ENCODE results near the gene CD226. TPM values are rescaled to one million over a fixed set of nuclear protein-coding genes. Genes with fewer than 3 reads are reported as not detected.
"Not testable (repeated sequence)": the region's sequence is repeated elsewhere in the genome, so short reads cannot be mapped to it uniquely, and the experiment has no call there.

Gene CD226
- total RNA-seq, 1 experiment from 2014 or later = 0.29 TPM

DNA sequence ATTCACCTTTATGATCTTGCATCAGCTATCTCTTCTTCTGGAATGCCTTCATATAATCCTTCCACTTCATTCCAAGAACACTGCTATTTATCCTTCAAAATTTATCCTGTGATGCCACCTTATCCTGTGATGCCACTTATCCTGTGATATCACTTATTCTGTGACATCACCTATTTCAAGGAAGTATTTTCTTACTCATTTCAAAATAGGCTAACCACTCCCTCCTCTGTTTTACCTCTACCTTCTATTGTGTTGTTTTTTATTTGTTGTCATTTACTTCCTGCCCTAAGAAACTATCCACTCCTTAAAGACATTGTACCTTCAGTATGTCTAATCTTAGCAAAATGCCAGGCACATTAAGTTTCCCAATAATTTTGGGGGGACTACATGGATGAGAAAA lies 38.8 kb downstream of the CD226 start:
- no peak for DNase-seq (ENCODE audit: low spot score)

DNA sequence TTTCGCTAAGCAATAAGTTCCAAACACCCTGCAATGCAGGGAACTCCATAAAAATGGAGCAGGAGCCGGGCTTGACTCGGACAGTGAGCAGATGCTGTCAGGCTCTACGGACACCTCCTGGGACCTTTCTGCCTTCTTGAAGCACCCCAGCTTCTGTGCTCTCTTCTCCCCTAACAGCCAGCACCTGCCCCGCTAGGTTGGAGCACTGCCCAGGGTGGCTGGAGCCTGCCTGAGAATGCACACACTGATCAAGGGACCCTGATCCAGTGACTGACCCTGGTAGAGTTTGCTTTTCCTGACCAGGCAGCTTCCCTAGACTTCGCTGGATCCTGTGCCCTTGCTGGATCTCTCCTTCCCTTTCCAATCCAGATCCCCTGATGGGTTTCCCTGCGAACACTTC lies 40.9 kb downstream of the CD226 start:
- no peak for DNase-seq (ENCODE audit: low spot score)

DNA sequence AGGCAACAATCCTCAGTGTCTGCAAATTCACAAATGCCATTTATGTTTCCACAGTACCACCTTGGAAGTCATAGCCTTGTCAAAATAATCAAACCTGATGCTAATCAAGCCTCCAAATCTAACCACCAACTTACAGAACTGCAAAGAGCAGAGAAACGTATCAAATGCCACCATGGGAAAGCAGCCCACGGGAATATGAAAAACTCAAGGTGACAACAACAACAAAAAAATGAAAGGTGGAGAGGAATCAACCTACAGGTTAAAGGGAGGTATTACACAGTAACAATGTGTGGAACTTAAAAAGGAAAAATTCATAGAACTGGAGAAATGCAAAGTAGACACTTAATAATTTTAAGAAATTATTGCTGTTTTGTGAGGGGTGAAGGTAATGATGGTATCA lies 46.7 kb downstream of the CD226 start:
- DNase-seq (ENCODE audit: low spot score) = no peak

DNA sequence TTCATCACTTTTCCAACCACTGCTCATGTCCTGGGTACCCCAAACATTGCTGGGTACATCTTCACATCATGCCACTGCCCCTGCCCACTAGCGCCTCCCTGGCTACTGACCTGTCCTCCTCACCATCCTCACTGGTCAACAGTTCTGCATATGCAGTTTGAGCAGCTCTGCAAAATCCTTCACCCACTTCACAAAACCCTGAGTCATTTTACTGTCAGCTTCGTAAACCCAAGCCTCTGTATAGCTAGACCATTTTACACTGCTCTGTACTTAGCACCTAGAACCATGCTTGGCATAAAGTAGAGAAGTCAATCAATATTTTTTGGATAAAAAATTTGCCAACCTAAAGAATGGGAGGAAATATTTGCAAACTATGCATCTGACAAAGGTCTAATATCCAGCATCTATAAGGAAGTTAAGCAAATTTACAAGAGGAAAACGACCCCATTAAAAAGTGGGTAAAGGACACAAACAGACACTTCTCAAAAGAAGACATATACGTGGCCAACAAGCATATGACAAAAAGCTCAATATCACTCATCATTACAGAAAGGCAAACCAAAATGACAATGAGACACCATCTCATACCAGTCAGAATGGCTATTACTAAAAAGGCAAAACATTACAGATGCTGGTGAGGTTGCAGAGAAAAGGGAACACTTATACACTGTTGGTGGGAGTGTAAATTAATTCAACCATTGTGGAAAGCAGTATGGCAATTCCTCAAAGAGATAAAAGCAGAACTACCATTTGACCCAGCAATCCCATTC lies 48.3 kb downstream of the CD226 start:
- not testable (repeated sequence) for DNase-seq (ENCODE audit: low spot score)

DNA sequence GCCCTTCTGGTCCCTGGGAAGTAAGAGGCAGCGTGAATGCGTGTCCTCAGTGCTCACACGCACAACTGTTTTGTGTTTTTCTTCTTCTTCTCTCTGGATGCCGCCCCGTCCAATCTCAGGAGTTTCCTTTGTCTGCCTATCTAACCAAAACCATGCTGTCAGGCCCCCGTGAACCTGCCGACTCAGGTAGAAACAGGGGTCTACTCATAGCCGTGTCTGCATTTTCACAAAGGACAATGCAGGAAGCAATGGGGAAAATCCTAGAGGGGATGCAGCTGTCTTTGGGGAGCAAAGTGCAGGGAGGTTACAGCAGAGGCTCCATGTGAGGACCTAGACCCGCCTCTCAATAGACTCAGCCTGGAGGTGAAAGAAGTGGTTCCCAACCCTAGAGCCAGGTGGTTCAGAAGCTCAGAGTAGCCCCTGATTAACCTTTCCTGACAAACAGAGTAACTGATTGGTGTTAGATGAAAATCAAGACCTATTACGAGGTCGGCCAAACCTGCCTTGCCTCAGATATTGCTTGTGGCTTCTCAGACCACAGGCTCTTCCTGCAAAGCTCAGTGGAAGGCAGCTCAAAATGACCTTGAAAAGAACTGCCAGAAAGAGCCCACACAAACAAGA lies 49.3 kb downstream of the CD226 start:
- DNase-seq (ENCODE audit: low spot score) = no peak

DNA sequence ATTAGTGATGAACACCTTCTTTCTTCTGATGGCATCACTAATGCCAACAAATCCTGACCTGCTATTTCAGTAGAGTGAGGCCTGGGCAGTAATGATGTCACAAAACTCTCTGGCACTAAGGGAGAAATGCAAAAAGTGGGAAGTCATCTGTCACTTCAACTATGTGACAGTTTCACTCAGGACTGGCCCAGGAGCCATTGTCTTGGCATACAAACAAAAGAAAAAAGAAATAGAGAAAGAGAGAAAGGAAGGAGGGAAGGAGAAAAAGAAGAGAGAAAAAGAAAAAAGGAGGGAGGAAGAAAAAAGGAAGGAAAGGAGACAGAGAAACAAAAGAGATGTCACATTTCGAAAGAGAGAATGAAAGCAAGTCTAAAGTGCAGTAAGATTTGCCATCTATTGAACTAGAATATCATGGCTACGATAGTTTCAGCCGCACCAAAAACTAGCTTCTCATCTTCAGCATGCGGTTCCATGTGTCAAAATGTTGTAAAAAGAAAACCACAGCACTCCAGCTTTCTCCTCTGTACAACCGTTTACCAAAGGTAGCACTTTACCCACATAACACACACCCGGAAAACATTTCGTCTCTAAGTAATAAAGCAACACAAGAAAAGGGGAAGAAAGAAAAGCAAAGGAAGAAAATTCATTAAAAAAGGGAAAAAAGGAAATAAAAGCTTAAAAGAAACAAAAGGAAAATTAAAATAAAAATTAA lies 50.1 kb downstream of the CD226 start:
- DNase-seq (ENCODE audit: low spot score) = no peak

DNA sequence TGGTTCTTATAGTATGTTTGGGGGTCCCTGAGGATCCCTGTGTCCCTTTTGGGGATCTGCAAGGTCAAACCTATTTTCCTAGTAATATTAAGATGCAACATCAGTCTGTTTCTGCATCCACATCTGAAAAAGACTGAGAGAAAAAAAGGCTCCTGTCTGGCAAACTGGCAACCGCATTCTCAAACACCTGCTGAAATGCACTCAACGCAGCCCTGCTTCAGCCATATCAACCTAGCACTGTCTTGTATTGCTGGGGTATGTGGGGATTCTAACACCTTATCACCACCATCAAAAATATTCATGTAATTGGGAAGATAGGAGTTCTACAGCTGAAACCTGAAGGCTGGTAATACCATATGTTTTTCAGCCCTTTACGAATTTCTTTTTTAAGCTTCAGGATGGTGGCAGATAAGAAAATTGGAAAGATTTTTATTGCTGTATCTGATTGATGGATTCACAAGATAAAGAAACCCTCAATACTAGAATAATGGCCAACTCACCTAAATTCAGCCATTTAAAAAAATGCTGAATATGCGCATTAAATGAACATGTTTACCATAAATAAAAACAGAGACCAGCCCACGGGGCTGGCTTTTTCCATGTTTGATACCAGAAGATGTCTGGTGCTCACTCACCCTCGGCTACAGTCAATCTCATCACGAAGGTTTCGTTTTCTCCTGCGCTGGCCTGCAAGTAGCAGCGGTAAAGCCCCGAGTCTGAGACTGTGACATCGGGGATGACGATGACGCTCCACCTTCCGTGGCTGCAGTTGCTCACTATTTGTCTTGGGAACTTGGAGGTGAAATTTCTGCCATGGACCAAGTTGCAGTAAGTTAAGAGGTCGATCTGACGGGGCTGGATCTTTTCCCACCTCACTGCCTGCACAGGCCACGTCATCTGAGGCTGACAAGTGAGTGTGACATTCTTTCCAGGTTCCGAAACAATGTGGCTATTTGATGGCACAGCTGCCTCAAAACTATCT lies 52.3 kb downstream of the CD226 start:
- no peak for DNase-seq (ENCODE audit: low spot score)

DNA sequence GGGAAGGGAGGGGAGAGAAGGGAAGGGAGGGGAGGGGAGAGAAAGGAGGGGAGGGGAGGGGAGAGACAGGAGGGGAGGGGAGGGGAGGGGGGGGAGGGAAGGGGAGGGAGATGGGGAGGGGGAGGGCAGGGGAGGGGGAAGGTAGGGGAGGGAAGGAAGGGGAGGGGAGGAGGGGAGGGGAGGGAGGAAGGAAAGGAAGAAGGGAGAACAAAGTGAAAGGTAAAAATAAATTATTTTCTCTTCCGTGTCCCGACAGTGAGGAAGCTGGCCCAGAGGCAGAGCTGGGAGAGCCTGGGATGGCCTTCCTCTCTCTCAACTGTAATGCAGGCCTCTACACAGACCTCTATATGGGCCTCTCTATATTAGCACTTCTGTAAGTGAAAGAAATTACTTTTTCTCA lies 53.2 kb downstream of the CD226 start:
- no peak for DNase-seq (ENCODE audit: low spot score)

DNA sequence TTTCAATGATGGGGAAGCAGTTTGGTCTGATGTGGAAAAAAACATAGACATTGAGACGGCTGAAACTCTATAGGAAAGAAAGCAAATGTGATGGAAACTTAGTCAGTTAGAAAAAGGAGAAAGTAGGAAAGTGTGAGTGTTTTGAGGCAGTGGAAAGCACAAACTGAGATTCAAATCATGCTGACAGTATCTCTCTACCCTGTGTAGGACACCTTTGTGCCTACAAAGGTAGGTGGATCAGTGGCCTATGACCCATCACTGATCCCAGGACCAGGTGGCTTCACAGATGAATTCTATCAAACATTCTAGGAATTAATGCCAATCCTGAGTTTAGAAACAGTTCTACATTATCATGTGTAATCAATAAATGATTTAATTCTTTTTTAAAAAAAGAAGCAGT lies 57.1 kb downstream of the CD226 start:
- DNase-seq (ENCODE audit: low spot score) = no peak

DNA sequence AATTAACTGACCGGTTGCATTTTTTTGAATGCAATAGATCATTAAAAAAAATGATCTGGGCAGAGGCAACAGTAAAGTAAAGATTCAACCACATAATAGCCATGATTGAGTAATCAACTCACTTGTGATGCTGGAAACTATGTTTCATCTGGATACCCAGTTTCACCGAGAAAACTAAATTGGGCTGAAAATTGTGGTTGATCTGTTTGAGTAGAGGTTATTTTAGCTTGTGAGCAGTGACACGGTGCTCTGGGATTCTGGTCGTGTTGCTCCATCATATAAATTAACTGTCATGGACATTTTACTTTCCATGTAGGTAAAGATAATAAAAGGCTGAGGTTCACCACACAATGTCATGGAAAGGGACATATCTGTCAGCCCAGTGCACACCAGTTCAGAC lies 58.7 kb downstream of the CD226 start:
- DNase-seq (ENCODE audit: low spot score) = no peak

DNA sequence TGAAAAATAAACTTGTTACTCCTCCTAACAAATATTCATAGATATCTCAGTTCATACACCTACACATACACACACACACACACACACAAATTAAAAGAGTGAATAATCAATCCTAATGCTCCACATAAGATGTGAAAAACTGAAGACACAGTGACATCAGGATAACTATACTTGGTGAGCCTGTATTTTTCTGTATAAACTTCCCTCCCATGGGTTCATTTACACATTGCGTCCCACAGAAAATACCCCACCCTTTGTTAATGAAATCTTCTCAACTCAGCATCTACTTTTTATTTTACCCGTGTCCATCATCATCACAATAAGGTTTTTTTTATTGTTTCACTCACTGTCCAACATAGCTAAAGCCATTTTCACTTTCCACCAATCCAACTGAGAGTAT lies 60.4 kb downstream of the CD226 start:
- no peak for DNase-seq (ENCODE audit: low spot score)

DNA sequence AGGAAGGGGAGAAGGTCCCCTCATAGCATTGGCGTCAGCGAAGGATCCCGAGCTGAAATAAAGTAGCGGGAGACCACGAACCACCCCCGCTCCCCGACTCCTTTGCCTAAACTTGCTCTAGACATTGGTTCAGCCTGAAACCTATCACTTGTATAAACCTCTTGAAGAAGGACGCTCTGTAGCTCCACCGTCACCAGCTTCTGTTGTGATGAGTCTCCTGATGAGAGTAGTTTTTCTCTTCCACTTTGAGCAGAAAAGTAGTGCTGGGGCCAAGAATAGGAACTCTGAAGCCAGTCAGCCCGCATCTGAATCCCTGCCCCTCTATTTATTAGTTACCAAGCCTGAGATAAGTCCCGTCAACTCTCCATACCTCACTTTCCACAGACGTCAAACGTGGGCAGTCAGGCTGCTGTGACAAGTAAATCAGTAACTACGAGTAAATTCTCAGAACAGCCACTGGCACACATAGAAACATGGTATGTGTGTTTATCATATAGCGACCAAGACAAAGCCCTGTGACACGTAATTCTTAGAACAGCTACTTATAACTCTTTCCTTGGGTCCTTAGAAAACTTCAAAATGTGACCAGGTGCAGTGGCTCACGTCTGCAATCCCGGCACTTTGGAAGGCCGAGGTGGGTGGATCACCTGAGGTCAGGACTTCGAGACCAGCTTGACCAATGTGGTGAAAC lies 61.7 kb downstream of the CD226 start:
- no peak for DNase-seq (ENCODE audit: low spot score)

DNA sequence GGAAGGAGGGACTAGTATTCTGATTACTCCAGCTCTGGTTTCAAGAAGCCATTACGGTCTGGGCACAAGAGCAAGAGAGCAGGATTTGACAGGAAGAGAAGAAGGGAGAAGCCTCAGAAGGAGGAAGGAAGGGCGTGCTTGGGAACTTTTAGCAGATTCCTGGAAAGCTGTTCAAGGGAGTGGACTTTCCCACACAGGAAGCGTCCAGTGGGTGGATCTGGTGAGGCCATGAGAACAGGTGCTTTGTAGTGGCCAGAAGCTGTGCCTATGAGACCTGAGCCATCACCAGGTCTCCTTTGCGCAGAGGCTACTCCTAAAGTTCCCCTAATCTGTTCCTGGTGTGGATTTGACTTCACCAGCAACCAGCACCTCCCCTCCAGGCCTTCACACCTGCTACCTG lies 62.3 kb downstream of the CD226 start:
- DNase-seq (ENCODE audit: low spot score) = no peak

DNA sequence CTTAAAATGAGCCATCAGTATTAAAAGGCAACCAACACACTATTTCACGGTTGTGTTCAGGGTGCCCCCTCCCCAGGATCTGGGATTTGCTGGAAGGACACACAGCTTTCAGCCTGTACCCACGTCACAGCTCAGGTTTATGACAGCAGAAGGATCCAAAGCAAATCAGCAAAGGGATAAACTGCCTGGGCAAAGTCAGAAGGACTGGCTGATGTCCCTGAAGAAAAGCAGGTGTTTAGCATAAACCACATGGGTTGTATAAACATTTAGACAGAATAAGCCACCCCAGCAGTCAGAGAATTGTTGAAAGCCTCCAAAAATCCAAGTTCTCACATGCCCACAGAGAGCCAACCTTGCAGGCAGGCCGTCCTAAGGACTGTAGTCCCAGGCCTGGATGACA lies 63.9 kb downstream of the CD226 start:
- DNase-seq (ENCODE audit: low spot score) = no peak

DNA sequence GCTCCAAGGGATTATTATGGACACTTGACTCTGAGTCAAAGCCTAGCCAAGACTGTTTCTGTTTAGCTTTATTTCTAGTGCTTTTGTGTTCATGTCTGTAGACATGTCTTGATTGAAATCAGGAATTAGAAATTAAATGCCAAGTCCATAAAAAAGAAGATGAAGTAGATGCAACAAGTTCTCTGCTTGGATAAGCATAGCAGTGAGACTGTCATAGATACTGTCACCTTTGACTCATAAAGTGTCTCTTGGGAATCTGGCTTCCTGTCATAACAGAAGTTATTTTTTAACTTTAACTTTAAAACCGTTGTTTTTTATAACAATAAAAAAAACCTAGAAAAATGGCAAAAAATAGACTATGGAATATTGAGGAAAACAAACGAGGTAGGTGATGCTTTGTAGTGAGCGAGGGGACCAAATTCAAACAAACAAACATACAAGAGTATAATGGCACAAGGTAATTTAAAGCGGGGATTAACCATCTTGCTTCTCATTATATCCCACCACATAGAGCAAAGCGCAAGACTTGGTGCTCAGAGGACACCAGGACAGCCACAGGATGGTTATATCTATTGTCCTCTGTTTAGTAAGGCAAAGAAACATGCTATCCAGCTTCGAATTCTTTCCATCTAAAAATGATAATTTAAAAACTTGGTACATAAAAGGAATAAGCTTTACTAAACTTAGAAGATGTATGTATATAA lies 64.6 kb downstream of the CD226 start:
- no peak for DNase-seq (ENCODE audit: low spot score)

DNA sequence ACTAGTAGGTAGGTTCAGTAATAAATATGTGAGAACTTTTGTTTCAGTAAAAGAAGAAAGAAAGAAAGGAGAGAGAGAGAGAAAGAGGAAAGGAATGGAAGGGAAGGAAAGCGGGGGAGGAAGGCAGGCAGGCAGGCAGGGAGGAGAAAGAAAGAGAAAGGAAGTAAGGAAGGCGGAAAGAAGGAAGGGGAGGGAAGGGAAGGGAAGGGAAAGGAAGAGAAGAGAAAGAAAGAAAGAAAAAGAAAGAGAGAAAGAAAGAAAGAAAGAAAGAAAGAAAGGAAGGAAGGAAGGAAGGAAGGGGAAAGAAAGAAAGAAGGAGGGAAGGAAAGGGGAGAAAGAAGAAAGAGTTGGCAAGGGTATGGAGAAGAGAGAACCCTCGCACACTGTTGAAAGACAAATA lies 67.6 kb downstream of the CD226 start:
- no peak for DNase-seq (ENCODE audit: low spot score)

DNA sequence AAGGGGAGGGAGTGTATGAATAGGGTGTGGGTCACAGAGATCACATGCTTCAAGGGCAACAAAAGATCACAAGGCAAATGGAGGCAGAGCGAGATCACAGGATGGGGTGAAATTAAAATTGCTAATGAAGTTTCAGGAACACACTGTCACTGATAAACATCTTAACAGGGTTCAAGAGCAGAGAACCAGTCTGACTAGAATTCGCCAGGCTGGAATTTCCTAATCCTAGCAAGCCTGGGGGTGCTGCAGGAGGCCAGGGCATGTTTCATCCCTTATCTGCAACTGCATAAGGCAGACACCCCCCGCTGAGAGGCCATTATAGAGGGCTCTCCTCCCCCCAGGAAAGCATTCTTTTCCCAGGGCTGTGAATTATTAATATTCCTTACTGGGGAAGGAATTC lies 68.6 kb downstream of the CD226 start:
- not testable (repeated sequence) for DNase-seq (ENCODE audit: low spot score)

DNA sequence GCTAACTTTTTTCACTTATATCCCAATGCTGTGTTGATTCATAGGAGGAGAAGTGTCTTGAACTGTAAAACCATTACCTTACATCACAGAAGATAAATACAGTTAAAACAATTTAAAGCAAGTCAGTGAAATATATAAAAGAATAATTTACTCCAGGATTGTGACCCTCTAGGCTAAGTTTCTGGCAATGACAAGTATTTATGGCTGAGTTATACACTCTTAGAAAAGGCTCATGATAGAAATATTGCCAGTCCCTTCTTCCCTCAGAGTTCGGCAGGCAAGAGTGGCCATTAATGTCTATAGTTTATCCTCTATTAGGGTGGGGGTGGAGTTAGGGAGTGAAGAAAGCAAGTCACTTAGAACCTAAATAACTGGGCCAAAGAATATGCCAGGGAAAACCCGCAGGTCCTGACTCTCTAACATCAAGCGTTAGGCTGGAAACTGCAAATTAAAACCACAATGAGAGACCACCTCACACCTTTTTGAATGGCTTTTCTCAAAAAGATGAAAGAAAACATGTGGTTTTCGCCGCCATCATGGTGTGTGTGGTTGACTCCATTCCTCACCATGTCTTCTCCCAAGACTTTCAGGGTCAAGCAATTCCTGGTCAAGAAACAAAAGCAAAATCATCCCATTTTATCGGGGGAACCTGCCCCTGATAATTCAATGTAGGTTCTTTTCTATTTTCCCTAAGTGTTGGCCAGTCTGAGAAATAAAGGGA lies 69.3 kb downstream of the CD226 start:
- DNase-seq (ENCODE audit: low spot score) = no peak

DNA sequence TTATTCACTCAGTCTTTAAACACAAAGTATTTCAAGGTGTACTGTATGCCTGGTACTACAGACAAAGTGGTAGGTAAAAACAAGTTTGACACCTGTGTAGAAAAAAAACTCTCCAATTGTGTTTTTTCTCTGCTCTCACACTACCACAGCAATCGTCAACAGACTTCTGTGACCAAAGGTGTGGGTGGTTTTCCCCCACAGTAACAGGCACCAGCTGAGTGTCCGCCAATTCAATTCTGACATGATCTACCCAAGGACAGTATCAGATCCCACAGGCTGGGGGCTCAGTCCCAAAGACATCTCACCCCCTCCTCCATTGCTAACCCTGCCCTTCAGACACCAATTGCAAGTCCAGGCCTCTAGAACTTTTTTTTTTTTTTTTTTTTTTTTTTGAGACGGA lies 71.2 kb downstream of the CD226 start:
- no peak for DNase-seq (ENCODE audit: low spot score)

DNA sequence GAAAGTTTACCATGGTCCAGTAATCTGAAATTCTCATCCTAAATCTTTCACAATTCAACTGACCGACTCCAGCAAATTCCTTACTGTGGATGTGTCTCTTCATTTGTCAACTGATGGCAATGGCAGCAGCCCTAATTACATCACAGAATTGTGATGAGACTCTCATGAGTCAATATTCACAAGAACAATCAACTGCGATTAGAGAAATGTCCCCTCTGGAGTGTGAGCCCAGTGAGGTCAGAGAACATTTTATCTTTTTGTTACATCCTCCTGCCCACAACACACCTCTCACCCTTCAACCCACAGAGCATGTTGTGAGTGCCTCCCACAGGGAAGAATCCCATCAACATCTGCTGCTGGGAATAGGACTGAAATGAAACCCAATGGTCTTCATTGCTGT lies 73.6 kb downstream of the CD226 start:
- DNase-seq (ENCODE audit: low spot score) = peak; percentile 7

All from A172 (cell line).